T-helper 1 cell treated with Interleukin-12 subunit alpha and Interleukin-12 subunit beta and Interleukin-4 antibody, amounts not matched to agents 30 μg/mL and 1 μg/mL, for 36 hours (primary cell): ENCODE data around the gene CRYBA1.
"Not testable (repeated sequence)": the region's sequence is repeated elsewhere in the genome, so short reads cannot be mapped to it uniquely, and the experiment has no call there.

Source experiments
- H3K27ac Mint-ChIP-seq: one replicate; pipeline ENCODE4 v1.8.0; 2021; ENCODE audit warnings: mild to moderate bottlenecking, mixed read lengths
- H3K27me3 Mint-ChIP-seq: one replicate; pipeline ENCODE4 v1.8.0; 2021; ENCODE audit warnings: low read depth, mixed read lengths
- H3K36me3 Mint-ChIP-seq: one replicate; pipeline ENCODE4 v1.8.0; 2021; ENCODE audit warnings: low read depth, mixed read lengths
- H3K4me1 Mint-ChIP-seq: one replicate; pipeline ENCODE4 v1.8.0; 2021; ENCODE audit warnings: low read depth, mixed read lengths
- H3K4me3 Mint-ChIP-seq: one replicate; pipeline ENCODE4 v1.8.0; 2021; ENCODE audit warnings: mild to moderate bottlenecking, moderate library complexity, mixed read lengths
- H3K9me3 Mint-ChIP-seq: one replicate; pipeline ENCODE4 v1.8.0; 2021; ENCODE audit warnings: mixed read lengths

The CRYBA1 gene

GRCh38 chr17:29246628-29247027 is at the start of gene CRYBA1:
CRYBA1 (plus strand) TSS chr17:29246859; CDS start chr17:29246864, 5 bp downstream.
- Mint-ChIP-seq H3K27me3 (no peaks in the 10 kb centered on the region), H3K4me3 (no peak within 1 kb of the TSS), H3K9me3 (no peaks in the 10 kb centered on the region), H3K27ac (no peak within 1 kb of the TSS), H3K4me1 (no peaks in the 10 kb centered on the region), H3K36me3 (peaks cover 3% of the 10 kb centered on the region)

- Mint-ChIP-seq H3K4me1 (peaks cover 2% of the 10 kb centered on the region), H3K36me3 (no peaks in the 10 kb centered on the region), H3K27ac (no peak overlapping the region), H3K9me3 (no peaks in the 10 kb centered on the region), H3K4me3 (no peak overlapping the region), H3K27me3 (peaks cover 29% of the 10 kb centered on the region)
These were observed 49.0 kb upstream of the CRYBA1 start for GRCh38 chr17:29197516-29198272.

GRCh38 chr17:29204068-29204804 is 42.4 kb upstream of the CRYBA1 start:
- H3K27me3 Mint-ChIP-seq: peaks cover 30% of the 10 kb centered on the region
- not testable (repeated sequence) for H3K36me3 Mint-ChIP-seq, H3K27ac Mint-ChIP-seq, H3K9me3 Mint-ChIP-seq, H3K4me3 Mint-ChIP-seq, H3K4me1 Mint-ChIP-seq

GRCh38 chr17:29205047-29205446 is 41.6 kb upstream of the CRYBA1 start:
- H3K27ac Mint-ChIP-seq: no peak overlapping the region
- no peak overlapping the region for H3K4me3 Mint-ChIP-seq
- H3K9me3 Mint-ChIP-seq: no peaks in the 10 kb centered on the region
- H3K36me3 Mint-ChIP-seq: no peaks in the 10 kb centered on the region
- no peaks in the 10 kb centered on the region for H3K4me1 Mint-ChIP-seq
- peaks cover 30% of the 10 kb centered on the region for H3K27me3 Mint-ChIP-seq

GRCh38 chr17:29207975-29208374 is 38.7 kb upstream of the CRYBA1 start:
- H3K27me3 Mint-ChIP-seq: peaks cover 29% of the 10 kb centered on the region
- no peaks in the 10 kb centered on the region for H3K9me3 Mint-ChIP-seq
- H3K4me1 Mint-ChIP-seq: peaks cover under 1% of the 10 kb centered on the region
- H3K36me3 Mint-ChIP-seq: no peaks in the 10 kb centered on the region
- H3K27ac Mint-ChIP-seq: no peak overlapping the region
- no peak overlapping the region for H3K4me3 Mint-ChIP-seq

GRCh38 chr17:29209073-29209472 is 37.6 kb upstream of the CRYBA1 start:
- no peaks in the 10 kb centered on the region for H3K36me3 Mint-ChIP-seq
- no peak overlapping the region for H3K4me3 Mint-ChIP-seq
- H3K27me3 Mint-ChIP-seq: peaks cover 23% of the 10 kb centered on the region
- H3K9me3 Mint-ChIP-seq: no peaks in the 10 kb centered on the region
- H3K27ac Mint-ChIP-seq: no peak overlapping the region
- peaks cover 1% of the 10 kb centered on the region for H3K4me1 Mint-ChIP-seq

- Mint-ChIP-seq H3K9me3 (no peaks in the 10 kb centered on the region), H3K4me1 (peaks cover 1% of the 10 kb centered on the region), H3K36me3 (no peaks in the 10 kb centered on the region), H3K4me3 (no peak overlapping the region), H3K27me3 (peaks cover 7% of the 10 kb centered on the region), H3K27ac (no peak overlapping the region)
These were observed 35.8 kb upstream of the CRYBA1 start for GRCh38 chr17:29210879-29211278.

GRCh38 chr17:29212094-29212631 is 34.5 kb upstream of the CRYBA1 start:
- Mint-ChIP-seq H3K36me3 (no peaks in the 10 kb centered on the region), H3K9me3 (no peaks in the 10 kb centered on the region), H3K4me1 (peaks cover 1% of the 10 kb centered on the region), H3K27ac (no peak overlapping the region), H3K27me3 (peaks cover 7% of the 10 kb centered on the region), H3K4me3 (no peak overlapping the region)

GRCh38 chr17:29212681-29213121 is 34.0 kb upstream of the CRYBA1 start:
- Mint-ChIP-seq H3K9me3 (no peaks in the 10 kb centered on the region), H3K4me1 (peaks cover 1% of the 10 kb centered on the region), H3K36me3 (no peaks in the 10 kb centered on the region), H3K4me3 (no peak overlapping the region), H3K27ac (no peak overlapping the region), H3K27me3 (peaks cover 11% of the 10 kb centered on the region)

GRCh38 chr17:29214215-29215146 is 32.2 kb upstream of the CRYBA1 start:
- H3K4me1 Mint-ChIP-seq: peaks cover 6% of the 10 kb centered on the region
- H3K9me3 Mint-ChIP-seq: no peaks in the 10 kb centered on the region
- no peaks in the 10 kb centered on the region for H3K36me3 Mint-ChIP-seq
- H3K27me3 Mint-ChIP-seq: peaks cover 8% of the 10 kb centered on the region
- H3K4me3 Mint-ChIP-seq: no peak overlapping the region
- H3K27ac Mint-ChIP-seq: no peak overlapping the region

- Mint-ChIP-seq H3K36me3 (no peaks in the 10 kb centered on the region), H3K27ac (no peak overlapping the region), H3K9me3 (no peaks in the 10 kb centered on the region)
These were observed 31.5 kb upstream of the CRYBA1 start for GRCh38 chr17:29215174-29215573.

GRCh38 chr17:29215717-29216116 is 30.9 kb upstream of the CRYBA1 start:
- Mint-ChIP-seq H3K4me3 (no peak overlapping the region), H3K36me3 (no peaks in the 10 kb centered on the region), H3K27me3 (peaks cover 8% of the 10 kb centered on the region), H3K4me1 (peaks cover 9% of the 10 kb centered on the region), H3K27ac (no peak overlapping the region), H3K9me3 (no peaks in the 10 kb centered on the region)

More at GRCh38 chr17:29215174-29215573, 31.5 kb upstream of the CRYBA1 start:
- no peak overlapping the region for H3K4me3 Mint-ChIP-seq
- H3K4me1 Mint-ChIP-seq: peaks cover 9% of the 10 kb centered on the region
- H3K27me3 Mint-ChIP-seq: peaks cover 8% of the 10 kb centered on the region

- no peaks in the 10 kb centered on the region for H3K9me3 Mint-ChIP-seq
- H3K36me3 Mint-ChIP-seq: no peaks in the 10 kb centered on the region
- no peak overlapping the region for H3K27ac Mint-ChIP-seq
- peaks cover 9% of the 10 kb centered on the region for H3K4me1 Mint-ChIP-seq
- peaks cover 8% of the 10 kb centered on the region for H3K27me3 Mint-ChIP-seq
- H3K4me3 Mint-ChIP-seq: no peak overlapping the region
These were observed 30.5 kb upstream of the CRYBA1 start for GRCh38 chr17:29216181-29216580.

GRCh38 chr17:29216856-29217255 is 29.8 kb upstream of the CRYBA1 start:
- H3K27me3 Mint-ChIP-seq: peaks cover 4% of the 10 kb centered on the region
- H3K27ac Mint-ChIP-seq: no peak overlapping the region
- no peaks in the 10 kb centered on the region for H3K36me3 Mint-ChIP-seq
- H3K4me3 Mint-ChIP-seq: no peak overlapping the region
- no peaks in the 10 kb centered on the region for H3K9me3 Mint-ChIP-seq
- peaks cover 9% of the 10 kb centered on the region for H3K4me1 Mint-ChIP-seq
